Neural crest cell (in vitro differentiated cells): ENCODE measurements around the gene CASP9. TPM values are rescaled to one million over a fixed set of nuclear protein-coding genes. Genes with fewer than 3 reads are reported as not detected.

Experiments
- DNase-seq: peaks from one replicate; pipeline ENCODE4 v3.0.0; 2021; ENCODE audit warnings: low read depth, mixed read lengths, low spot score
- H3K27ac Mint-ChIP-seq: one replicate; pipeline ENCODE4 v1.8.0; 2021; ENCODE audit warnings: mild to moderate bottlenecking, mixed read lengths; ENCODE audit not compliant: unreplicated experiment
- H3K27me3 Mint-ChIP-seq: 2 replicates; pipeline ENCODE4 v1.8.0; 2021; ENCODE audit warnings: low read depth, mild to moderate bottlenecking, mixed read lengths
- H3K36me3 Mint-ChIP-seq: 2 replicates; pipeline ENCODE4 v1.8.0; 2021; ENCODE audit warnings: low read depth, mild to moderate bottlenecking, mixed read lengths
- H3K4me1 Mint-ChIP-seq: 2 replicates; pipeline ENCODE4 v1.8.0; 2021; ENCODE audit warnings: mixed read lengths
- H3K4me3 Mint-ChIP-seq: one replicate; pipeline ENCODE4 v1.8.0; 2021; ENCODE audit warnings: mild to moderate bottlenecking, mixed read lengths
- H3K9me3 Mint-ChIP-seq: 2 replicates; pipeline ENCODE4 v1.8.0; 2021; ENCODE audit warnings: mixed read lengths
- CTCF ChIP-seq: fragments of 200-600 bp; sonication (generic); conservative IDR thresholded peaks from 2 replicates; pipeline ENCODE4 v1.5.0; 2021; ENCODE audit warnings: antibody characterized with exemption, mild to moderate bottlenecking
- total RNA-seq: library from RNA; stranded (reverse); gene quantifications from 2 replicates; pipeline ENCODE4 v1.2.1, GENCODE V29; 2021

The CASP9 gene
- total RNA-seq, 1 donor from 2014 or later, result 13.2 TPM

- no peak for DNase-seq
- no peaks in the 10 kb centered on the region for H3K4me1 Mint-ChIP-seq
- H3K4me3 Mint-ChIP-seq, result no peak overlapping the region
- H3K36me3 Mint-ChIP-seq, result no peaks in the 10 kb centered on the region
- no peak for TF ChIP-seq CTCF
- H3K9me3 Mint-ChIP-seq, result no peaks in the 10 kb centered on the region
- H3K27ac Mint-ChIP-seq, result no peak overlapping the region
- H3K27me3 Mint-ChIP-seq, result no peaks in the 10 kb centered on the region
Observed at GRCh38 chr1:15448877-15449462, 75.0 kb downstream of the CASP9 start.

- no peak for DNase-seq
- Mint-ChIP-seq H3K4me3 (no peak overlapping the region), H3K4me1 (no peaks in the 10 kb centered on the region), H3K27me3 (no peaks in the 10 kb centered on the region), H3K36me3 (no peaks in the 10 kb centered on the region), H3K9me3 (no peaks in the 10 kb centered on the region), H3K27ac (no peak overlapping the region)
- TF ChIP-seq CTCF, result no peak
Observed at GRCh38 chr1:15446212-15446611, 77.8 kb downstream of the CASP9 start.

GRCh38 chr1:15445390-15446122 is 78.5 kb downstream of the CASP9 start:
- no peak for TF ChIP-seq CTCF
- Mint-ChIP-seq H3K4me1 (no peaks in the 10 kb centered on the region), H3K27me3 (no peaks in the 10 kb centered on the region), H3K4me3 (no peak overlapping the region), H3K9me3 (no peaks in the 10 kb centered on the region), H3K36me3 (no peaks in the 10 kb centered on the region), H3K27ac (no peak overlapping the region)
- DNase-seq, result no peak

- no peak overlapping the region for H3K27ac Mint-ChIP-seq
- no peaks in the 10 kb centered on the region for H3K36me3 Mint-ChIP-seq
- H3K4me1 Mint-ChIP-seq, result no peaks in the 10 kb centered on the region
- no peaks in the 10 kb centered on the region for H3K27me3 Mint-ChIP-seq
- no peak overlapping the region for H3K4me3 Mint-ChIP-seq
- no peak for TF ChIP-seq CTCF
- no peak for DNase-seq
- H3K9me3 Mint-ChIP-seq, result no peaks in the 10 kb centered on the region
Observed at GRCh38 chr1:15444468-15445389, 79.3 kb downstream of the CASP9 start.

- H3K4me1 Mint-ChIP-seq, result no peaks in the 10 kb centered on the region
- no peaks in the 10 kb centered on the region for H3K36me3 Mint-ChIP-seq
- no peaks in the 10 kb centered on the region for H3K27me3 Mint-ChIP-seq
- H3K4me3 Mint-ChIP-seq, result no peak overlapping the region
- H3K9me3 Mint-ChIP-seq, result no peaks in the 10 kb centered on the region
- DNase-seq, result no peak
- no peak overlapping the region for H3K27ac Mint-ChIP-seq
- no peak for TF ChIP-seq CTCF
Observed at GRCh38 chr1:15443281-15443680, 80.7 kb downstream of the CASP9 start.
